IMR-90 (cell line): Measurements from ENCODE around the gene GPR62.

Source experiments
- BHLHE40 ChIP-seq: fragments of 150-350 bp; IDR thresholded peaks from 2 replicates; pipeline ENCODE4 v1.6.1; 2016; ENCODE audit warnings: mild to moderate bottlenecking, low read depth, low read length
- CEBPB ChIP-seq: IDR thresholded peaks from 2 replicates; pipeline ENCODE4 v1.6.1; 2012; ENCODE audit warnings: low read depth, low read length, improper control_type of control experiment
- CHD1 ChIP-seq: IDR thresholded peaks from 2 replicates; pipeline ENCODE4 v1.6.1; 2012; ENCODE audit warnings: low read depth, low read length, improper control_type of control experiment
- CTCF ChIP-seq: conservative IDR thresholded peaks from 2 replicates; pipeline ENCODE4 v1.5.1; 2012; ENCODE audit warnings: mild to moderate bottlenecking, low read depth, low read length, improper control_type of control experiment
- ELK1 ChIP-seq: fragments of 150-350 bp; IDR thresholded peaks from 2 replicates; pipeline ENCODE4 v1.6.1; 2016; ENCODE audit warnings: low read depth, mild to moderate bottlenecking, low read length, moderate library complexity, borderline replicate concordance
- FOS ChIP-seq: fragments of 150-350 bp; IDR thresholded peaks from 2 replicates; pipeline ENCODE4 v1.6.1; 2016; ENCODE audit warnings: low read depth, low read length
- NFE2L2 ChIP-seq: fragments of 150-350 bp; IDR thresholded peaks from 2 replicates; pipeline ENCODE4 v1.6.1; 2016; ENCODE audit warnings: low read depth, mild to moderate bottlenecking, low read length
- POLR2A ChIP-seq: IDR thresholded peaks from 2 replicates; pipeline ENCODE4 v1.6.1; 2012; ENCODE audit warnings: mild to moderate bottlenecking, low read depth, low read length
- RAD21 ChIP-seq: IDR thresholded peaks from 2 replicates; pipeline ENCODE4 v1.6.1; 2012; ENCODE audit warnings: low read length, improper control_type of control experiment
- RCOR1 ChIP-seq: IDR thresholded peaks from 2 replicates; pipeline ENCODE4 v1.6.1; 2012; ENCODE audit warnings: mild to moderate bottlenecking, low read length, improper control_type of control experiment; ENCODE audit not compliant: insufficient replicate concordance
- RFX5 ChIP-seq: IDR thresholded peaks from 2 replicates; pipeline ENCODE4 v1.8.0; 2012; ENCODE audit warnings: low read depth, mild to moderate bottlenecking, low read length, moderate library complexity
- SMC3 ChIP-seq: fragments of 150-350 bp; IDR thresholded peaks from 2 replicates; pipeline ENCODE4 v1.6.1; 2016; ENCODE audit warnings: low read depth, mild to moderate bottlenecking, antibody characterized with exemption, low read length, moderate library complexity
- USF2 ChIP-seq: fragments of 150-350 bp; IDR thresholded peaks from 2 replicates; pipeline ENCODE4 v1.6.1; 2017; ENCODE audit warnings: mild to moderate bottlenecking, antibody characterized with exemption, low read length, low read depth

GRCh38 chr3:51955175-51955892 lies at the start of gene GPR62:
- TF ChIP-seq POLR2A (no peak), FOS (no peak), RFX5 (no peak), CTCF (no peak), ELK1 (no peak), USF2 (no peak), CHD1 (no peak), RCOR1 (no peak), RAD21 (no peak), SMC3 (no peak), NFE2L2 (no peak), CEBPB (no peak), BHLHE40 (no peak)
